HEK293 (cell line): ENCODE data around the gene MECP2.
A peak's percentile ranks its signal among the peaks of the same experiment; 100 is the strongest.

Experiments
- CTCF ChIA-PET: fragments of 350-600 bp; formaldehyde crosslinking; extraction: SDS; loops from one replicate; lab custom pipeline; 2021; ENCODE audit warnings: antibody characterized with exemption; lab: Yijun Ruan, JAX
- POLR2A ChIA-PET: fragments of 300-600 bp; formaldehyde crosslinking; extraction: SDS; loops from one replicate; lab custom pipeline; 2020; ENCODE audit warnings: antibody characterized with exemption, inconsistent platforms; lab: Yijun Ruan, JAX
- H3K27ac ChIP-seq: fragments of 200-500 bp; sonication (Bioruptor generic); 2 replicates; pipeline ENCODE4 v1.5.1; 2014; ENCODE audit warnings: low read depth, low read length, control low read depth, inconsistent platforms; ENCODE audit errors: extremely low read depth
- H3K36me3 ChIP-seq, 2 experiments: fragments of 200-500 bp in 1 of 2; sonication (Bioruptor generic) in 1 of 2; 1 replicate in 1 of 2; 2 replicates in 1 of 2; pipeline ENCODE4 v1.5.1; 2014 to 2017; ENCODE audit warnings: inconsistent platforms in 2 of 2, low read length in 2 of 2; ENCODE audit not compliant: control insufficient read depth in 2 of 2, insufficient read depth in 1 of 2
- H3K4me1 ChIP-seq: fragments of 200-500 bp; sonication (Bioruptor generic); 2 replicates; pipeline ENCODE4 v1.5.1; 2014; ENCODE audit warnings: mild to moderate bottlenecking, low read length, inconsistent platforms; ENCODE audit not compliant: control insufficient read depth, insufficient read depth
- H3K4me3 ChIP-seq: 2 replicates; pipeline ENCODE4 v1.5.1; 2011; ENCODE audit warnings: low read depth, mild to moderate bottlenecking, control low read depth, low read length, moderate library complexity
- H3K9me3 ChIP-seq: fragments of 200-500 bp; sonication (Bioruptor generic); 2 replicates; pipeline ENCODE4 v1.5.1; 2014; ENCODE audit warnings: low read depth, low read length, inconsistent platforms; ENCODE audit not compliant: control insufficient read depth, insufficient read depth
- EGR2 ChIP-seq: fragments of 450-650 bp; formaldehyde crosslinking; IDR thresholded peaks from 2 replicates; pipeline ENCODE4 v1.5.1; 2016; ENCODE audit warnings: low read depth, missing biosample characterization, missing genetic modification characterization
- FEZF1 ChIP-seq: fragments of 450-650 bp; formaldehyde crosslinking; IDR thresholded peaks from 2 replicates; pipeline ENCODE4 v1.5.1; 2016; ENCODE audit warnings: missing biosample characterization, missing genetic modification characterization
- GLIS2 ChIP-seq: fragments of 450-650 bp; formaldehyde crosslinking; IDR thresholded peaks from 2 replicates; pipeline ENCODE4 v1.5.1; 2016; ENCODE audit warnings: missing biosample characterization, missing genetic modification characterization
- OSR2 ChIP-seq: fragments of 450-650 bp; formaldehyde crosslinking; IDR thresholded peaks from 2 replicates; pipeline ENCODE4 v1.5.1; 2016; ENCODE audit warnings: missing biosample characterization, missing genetic modification characterization
- ZBTB17 ChIP-seq: fragments of 450-650 bp; formaldehyde crosslinking; IDR thresholded peaks from 2 replicates; pipeline ENCODE4 v1.5.1; 2016; ENCODE audit warnings: missing biosample characterization, missing genetic modification characterization
- ZEB2 ChIP-seq: fragments of 450-650 bp; formaldehyde crosslinking; IDR thresholded peaks from 2 replicates; pipeline ENCODE4 v1.5.1; 2016; ENCODE audit warnings: missing biosample characterization, missing genetic modification characterization
- ZFHX2 ChIP-seq: fragments of 450-650 bp; formaldehyde crosslinking; conservative IDR thresholded peaks from 2 replicates; pipeline ENCODE4 v1.5.1; 2016; ENCODE audit warnings: missing biosample characterization, missing genetic modification characterization
- ZIC2 ChIP-seq: fragments of 450-650 bp; formaldehyde crosslinking; IDR thresholded peaks from 2 replicates; pipeline ENCODE4 v1.5.1; 2016; ENCODE audit warnings: missing biosample characterization, missing genetic modification characterization
- ZNF132 ChIP-seq: fragments of 450-650 bp; formaldehyde crosslinking; IDR thresholded peaks from 2 replicates; pipeline ENCODE4 v1.5.1; 2017; ENCODE audit warnings: missing biosample characterization, missing genetic modification characterization, borderline replicate concordance
- ZNF202 ChIP-seq: fragments of 450-650 bp; formaldehyde crosslinking; IDR thresholded peaks from 2 replicates; pipeline ENCODE4 v1.5.1; 2016; ENCODE audit warnings: missing biosample characterization, missing genetic modification characterization, borderline replicate concordance
- ZNF221 ChIP-seq: fragments of 450-650 bp; formaldehyde crosslinking; IDR thresholded peaks from 2 replicates; pipeline ENCODE4 v1.5.1; 2017; ENCODE audit warnings: missing biosample characterization, missing genetic modification characterization, borderline replicate concordance
- ZNF248 ChIP-seq: fragments of 450-650 bp; formaldehyde crosslinking; IDR thresholded peaks from 2 replicates; pipeline ENCODE4 v1.5.1; 2017; ENCODE audit warnings: missing biosample characterization, missing genetic modification characterization
- ZNF335 ChIP-seq: fragments of 450-650 bp; formaldehyde crosslinking; conservative IDR thresholded peaks from 2 replicates; pipeline ENCODE4 v1.5.1; 2016; ENCODE audit warnings: missing biosample characterization, missing genetic modification characterization
- ZNF350 ChIP-seq: fragments of 450-650 bp; formaldehyde crosslinking; IDR thresholded peaks from 2 replicates; pipeline ENCODE4 v1.5.0; 2017; ENCODE audit warnings: missing biosample characterization, mild to moderate bottlenecking, missing genetic modification characterization
- ZNF366 ChIP-seq: fragments of 450-650 bp; formaldehyde crosslinking; conservative IDR thresholded peaks from 2 replicates; pipeline ENCODE4 v1.5.1; 2016; ENCODE audit warnings: missing biosample characterization, missing genetic modification characterization
- ZNF391 ChIP-seq: fragments of 450-650 bp; formaldehyde crosslinking; IDR thresholded peaks from 2 replicates; pipeline ENCODE4 v1.5.1; 2016; ENCODE audit warnings: low read depth, missing biosample characterization, missing genetic modification characterization, borderline replicate concordance
- ZNF544 ChIP-seq: fragments of 450-650 bp; formaldehyde crosslinking; IDR thresholded peaks from 2 replicates; pipeline ENCODE4 v1.5.0; 2017; ENCODE audit warnings: missing biosample characterization, missing genetic modification characterization
- ZNF549 ChIP-seq: fragments of 450-650 bp; IDR thresholded peaks from 2 replicates; pipeline ENCODE4 v1.5.1; 2018; ENCODE audit warnings: missing biosample characterization, missing genetic modification characterization, mild to moderate bottlenecking, inconsistent platforms, moderate library complexity
- ZNF600 ChIP-seq: fragments of 450-650 bp; formaldehyde crosslinking; IDR thresholded peaks from 2 replicates; pipeline ENCODE4 v1.5.1; 2016; ENCODE audit warnings: missing biosample characterization, missing genetic modification characterization
- ZNF664 ChIP-seq: fragments of 450-650 bp; formaldehyde crosslinking; IDR thresholded peaks from 2 replicates; pipeline ENCODE4 v1.5.1; 2016; ENCODE audit warnings: missing biosample characterization, missing genetic modification characterization
- ZNF747 ChIP-seq: fragments of 450-650 bp; formaldehyde crosslinking; IDR thresholded peaks from 2 replicates; pipeline ENCODE4 v1.5.1; 2016; ENCODE audit warnings: missing biosample characterization, missing genetic modification characterization
- ZNF76 ChIP-seq: fragments of 450-650 bp; formaldehyde crosslinking; IDR thresholded peaks from 2 replicates; pipeline ENCODE4; 2016; ENCODE audit warnings: low read depth, missing biosample characterization, missing genetic modification characterization, borderline replicate concordance
- ZNF768 ChIP-seq: fragments of 450-650 bp; formaldehyde crosslinking; IDR thresholded peaks from 2 replicates; pipeline ENCODE4 v1.5.1; 2018; ENCODE audit warnings: missing biosample characterization, mild to moderate bottlenecking, missing genetic modification characterization
- ZSCAN16 ChIP-seq: fragments of 450-650 bp; formaldehyde crosslinking; IDR thresholded peaks from 2 replicates; pipeline ENCODE4 v1.5.1; 2016; ENCODE audit warnings: missing biosample characterization, missing genetic modification characterization
- ZSCAN30 ChIP-seq: fragments of 450-650 bp; IDR thresholded peaks from 2 replicates; pipeline ENCODE4 v1.5.1; 2018; ENCODE audit warnings: missing biosample characterization, mild to moderate bottlenecking, missing genetic modification characterization, moderate library complexity
- TF ChIP-seq, protein P1 (sequence below): fragments of 450-650 bp; formaldehyde crosslinking; IDR thresholded peaks from 2 replicates; pipeline ENCODE4 v1.5.1; 2016; ENCODE audit warnings: missing biosample characterization, missing genetic modification characterization

The MECP2 gene

GRCh38 chrX:154096140-154097002 lies 1.1 kb downstream of the MECP2 start (continued):
- TF ChIP-seq ZNF768 (tag by site-specific recombination) = no peak
- peak; percentile 73 for TF ChIP-seq ZBTB17
- TF ChIP-seq GLIS2 = no peak; the same call in 1 of the 2 replicates
- no peak for TF ChIP-seq ZIC2 (tag by site-specific recombination)
- TF ChIP-seq ZNF221 (tag by site-specific recombination) = no peak
- no peak for TF ChIP-seq ZSCAN30 (tag by site-specific recombination)
- no peak for TF ChIP-seq ZNF132 (tag by site-specific recombination)
- no peak for TF ChIP-seq ZNF76 (tag by site-specific recombination)
- 0 out of 2 replicates have a peak, but pooled peaks have one; percentile 9 for TF ChIP-seq ZFHX2
- TF ChIP-seq ZNF202 (tag by site-specific recombination) = no peak
- no peak for TF ChIP-seq ZNF366 (tag by site-specific recombination)
- 0 out of 2 replicates have a peak, but pooled peaks have one; percentile 24 for TF ChIP-seq ZNF391 (tag by site-specific recombination)
- peak; percentile 63 for TF ChIP-seq ZNF335
- TF ChIP-seq FEZF1 (tag by site-specific recombination) = no peak
- TF ChIP-seq ZNF544 (tag by site-specific recombination) = no peak
- no peak for TF ChIP-seq ZNF549
- TF ChIP-seq EGR2 (tag by site-specific recombination) = 0 out of 2 replicates have a peak, but pooled peaks have one; percentile 35
- 0 out of 2 replicates have a peak, but pooled peaks have one; percentile 11 for TF ChIP-seq ZEB2 (tag by site-specific recombination)
- no peak for TF ChIP-seq ZNF747 (tag by site-specific recombination)
- peak; percentile 43; the same call in 1 of the 2 replicates for TF ChIP-seq OSR2 (tag by site-specific recombination)

DNA sequence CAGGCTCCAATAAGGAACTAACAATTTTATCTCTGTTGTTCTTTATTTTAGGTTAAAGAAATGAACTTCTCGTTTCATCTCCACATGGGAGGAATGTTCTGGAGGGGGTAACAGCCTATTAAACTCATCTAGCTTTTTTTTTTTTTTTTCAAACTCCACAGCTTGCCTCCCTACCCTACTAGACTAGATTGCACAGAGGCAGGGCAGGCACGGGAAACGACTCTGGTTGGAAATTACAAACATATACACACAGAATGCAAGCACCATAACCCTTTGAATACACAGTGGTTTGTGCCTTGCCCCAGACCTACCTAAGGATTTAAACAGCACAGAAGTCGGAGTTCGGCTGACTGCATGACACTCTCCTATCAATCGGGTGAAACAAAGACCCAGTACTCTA lies 2.7 kb downstream of the MECP2 start:
- POLR2A ChIA-PET = no interaction called here
- no peak overlapping the region for H3K4me3 ChIP-seq
- H3K36me3 ChIP-seq = peaks cover 4% of the 10 kb centered on the region in 2 experiments; a peak in 2 of 3 replicates
- H3K9me3 ChIP-seq = no peaks in the 10 kb centered on the region
- CTCF ChIA-PET = interaction anchor here (1.2 kb wide), 1 partner anchor 279 kb away, joined by 3 read pairs; no protein-coding TSS in a partner anchor
- TF ChIP-seq, protein P1, sequence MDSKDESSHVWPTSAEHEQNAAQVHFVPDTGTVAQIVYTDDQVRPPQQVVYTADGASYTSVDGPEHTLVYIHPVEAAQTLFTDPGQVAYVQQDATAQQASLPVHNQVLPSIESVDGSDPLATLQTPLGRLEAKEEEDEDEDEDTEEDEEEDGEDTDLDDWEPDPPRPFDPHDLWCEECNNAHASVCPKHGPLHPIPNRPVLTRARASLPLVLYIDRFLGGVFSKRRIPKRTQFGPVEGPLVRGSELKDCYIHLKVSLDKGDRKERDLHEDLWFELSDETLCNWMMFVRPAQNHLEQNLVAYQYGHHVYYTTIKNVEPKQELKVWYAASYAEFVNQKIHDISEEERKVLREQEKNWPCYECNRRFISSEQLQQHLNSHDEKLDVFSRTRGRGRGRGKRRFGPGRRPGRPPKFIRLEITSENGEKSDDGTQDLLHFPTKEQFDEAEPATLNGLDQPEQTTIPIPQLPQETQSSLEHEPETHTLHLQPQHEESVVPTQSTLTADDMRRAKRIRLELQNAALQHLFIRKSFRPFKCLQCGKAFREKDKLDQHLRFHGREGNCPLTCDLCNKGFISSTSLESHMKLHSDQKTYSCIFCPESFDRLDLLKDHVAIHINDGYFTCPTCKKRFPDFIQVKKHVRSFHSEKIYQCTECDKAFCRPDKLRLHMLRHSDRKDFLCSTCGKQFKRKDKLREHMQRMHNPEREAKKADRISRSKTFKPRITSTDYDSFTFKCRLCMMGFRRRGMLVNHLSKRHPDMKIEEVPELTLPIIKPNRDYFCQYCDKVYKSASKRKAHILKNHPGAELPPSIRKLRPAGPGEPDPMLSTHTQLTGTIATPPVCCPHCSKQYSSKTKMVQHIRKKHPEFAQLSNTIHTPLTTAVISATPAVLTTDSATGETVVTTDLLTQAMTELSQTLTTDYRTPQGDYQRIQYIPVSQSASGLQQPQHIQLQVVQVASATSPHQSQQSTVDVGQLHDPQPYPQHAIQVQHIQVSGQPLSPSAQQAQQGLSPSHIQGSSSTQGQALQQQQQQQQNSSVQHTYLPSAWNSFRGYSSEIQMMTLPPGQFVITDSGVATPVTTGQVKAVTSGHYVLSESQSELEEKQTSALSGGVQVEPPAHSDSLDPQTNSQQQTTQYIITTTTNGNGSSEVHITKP (tag by site-specific recombination) = peak; percentile 65
- no peak for TF ChIP-seq ZSCAN16 (tag by site-specific recombination)
- TF ChIP-seq ZNF600 (tag by site-specific recombination) = no peak
- TF ChIP-seq ZNF664 (tag by site-specific recombination) = no peak
- TF ChIP-seq ZNF76 (tag by site-specific recombination) = no peak
- TF ChIP-seq ZNF350 (tag by site-specific recombination) = no peak
- no peak for TF ChIP-seq ZNF248
- H3K4me1 ChIP-seq = peaks cover 15% of the 10 kb centered on the region
- H3K27ac ChIP-seq = no peak overlapping the region
